HG02970 (cell line): ENCODE results near the gene HDAC4.
A peak's percentile ranks its signal among the peaks of the same experiment; 100 is the strongest.

Experiments used
- ATAC-seq: cut with Tn5 transposase; IDR thresholded peaks from one replicate; pipeline ENCODE4 v1.9.1; 2021; ENCODE audit warnings: mild to moderate bottlenecking, moderate library complexity, moderate number of reproducible peaks; ENCODE audit not compliant: unreplicated experiment, low FRiP score

HDAC4 gene

GRCh38 chr2:239331560-239331959, 69.3 kb downstream of the HDAC4 start:
- no peak for ATAC-seq

- no peak for ATAC-seq
Observed at GRCh38 chr2:239330836-239331235, 70.0 kb downstream of the HDAC4 start.

GRCh38 chr2:239329972-239330572, 70.7 kb downstream of the HDAC4 start:
- ATAC-seq: no peak

- ATAC-seq: no peak
Observed at GRCh38 chr2:239329284-239329971, 71.4 kb downstream of the HDAC4 start.

- no peak for ATAC-seq
Observed at GRCh38 chr2:239328351-239329191, 72.2 kb downstream of the HDAC4 start.

- peak; percentile 8 for ATAC-seq
Observed at GRCh38 chr2:239327536-239328350, 73.1 kb downstream of the HDAC4 start.

GRCh38 chr2:239326831-239327535, 73.8 kb downstream of the HDAC4 start:
- peak; percentile 63 for ATAC-seq

- ATAC-seq: no peak
Observed at GRCh38 chr2:239324456-239324855, 76.4 kb downstream of the HDAC4 start.

- no peak for ATAC-seq
Observed at GRCh38 chr2:239323447-239323846, 77.4 kb downstream of the HDAC4 start.

- ATAC-seq: no peak
Observed at GRCh38 chr2:239322416-239323086, 78.3 kb downstream of the HDAC4 start.

GRCh38 chr2:239321596-239322415, 79.0 kb downstream of the HDAC4 start:
- ATAC-seq: no peak

- no peak for ATAC-seq
Observed at GRCh38 chr2:239318790-239319661, 81.8 kb downstream of the HDAC4 start.

GRCh38 chr2:239318151-239318611, 82.6 kb downstream of the HDAC4 start:
- no peak for ATAC-seq

GRCh38 chr2:239316562-239317465, 84.0 kb downstream of the HDAC4 start:
- ATAC-seq: no peak

GRCh38 chr2:239315308-239315707, 85.5 kb downstream of the HDAC4 start:
- ATAC-seq: no peak

GRCh38 chr2:239313776-239314175, 87.0 kb downstream of the HDAC4 start:
- ATAC-seq: no peak
